HG02840 (cell line): Measurements from ENCODE around the gene NCKAP5.
A peak's percentile ranks its signal among the peaks of the same experiment; 100 is the strongest.
"Not testable (repeated sequence)": the region's sequence is repeated elsewhere in the genome, so short reads cannot be mapped to it uniquely, and the experiment has no call there.

Source experiments
- ATAC-seq: cut with Tn5 transposase; IDR thresholded peaks from one replicate; pipeline ENCODE4 v1.9.1; 2021; ENCODE audit warnings: mild to moderate bottlenecking, moderate library complexity, moderate number of reproducible peaks; ENCODE audit not compliant: unreplicated experiment, low FRiP score

Gene NCKAP5

GRCh38 chr2:133525090-133525489 is 43.2 kb downstream of the NCKAP5 start:
- ATAC-seq, result no peak

DNA sequence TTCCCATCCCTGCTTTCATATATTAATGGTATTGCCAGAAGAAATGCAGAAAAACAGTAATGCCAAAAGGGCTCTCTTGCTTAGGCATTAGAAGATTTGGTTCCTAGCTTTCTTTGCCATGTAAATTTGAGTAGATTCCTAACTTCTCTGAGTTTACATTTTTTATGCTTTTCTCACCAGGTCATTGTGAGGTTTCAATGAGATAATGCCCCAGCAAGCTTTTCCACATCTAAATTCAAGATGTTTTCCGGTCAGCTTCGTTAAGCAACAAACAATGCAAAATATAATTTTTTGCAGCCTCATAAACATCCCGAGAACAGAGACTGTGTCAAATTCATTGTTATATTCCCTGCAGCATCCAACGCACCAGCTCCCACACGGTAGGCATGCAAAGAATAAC is 44.9 kb downstream of the NCKAP5 start:
- ATAC-seq, result no peak

DNA sequence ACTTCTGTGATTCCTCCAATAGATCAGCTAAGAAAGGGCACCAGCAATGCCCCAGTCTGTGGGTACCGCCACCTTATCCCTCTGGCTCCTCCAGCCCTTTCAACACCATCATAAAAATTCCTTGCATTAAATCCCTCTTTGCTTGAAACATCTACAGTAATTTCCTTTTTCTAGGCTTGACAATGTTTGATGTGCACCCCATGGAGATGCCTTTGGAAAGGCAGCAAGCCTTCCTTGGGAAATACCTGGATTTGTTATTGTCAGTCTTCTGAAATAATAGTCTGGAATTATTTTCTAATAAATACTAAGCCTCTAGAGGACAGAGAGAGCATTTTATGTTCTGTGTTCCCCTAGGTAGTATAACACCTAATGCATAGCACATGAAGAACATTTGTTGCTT is 46.1 kb downstream of the NCKAP5 start:
- ATAC-seq, result no peak

DNA sequence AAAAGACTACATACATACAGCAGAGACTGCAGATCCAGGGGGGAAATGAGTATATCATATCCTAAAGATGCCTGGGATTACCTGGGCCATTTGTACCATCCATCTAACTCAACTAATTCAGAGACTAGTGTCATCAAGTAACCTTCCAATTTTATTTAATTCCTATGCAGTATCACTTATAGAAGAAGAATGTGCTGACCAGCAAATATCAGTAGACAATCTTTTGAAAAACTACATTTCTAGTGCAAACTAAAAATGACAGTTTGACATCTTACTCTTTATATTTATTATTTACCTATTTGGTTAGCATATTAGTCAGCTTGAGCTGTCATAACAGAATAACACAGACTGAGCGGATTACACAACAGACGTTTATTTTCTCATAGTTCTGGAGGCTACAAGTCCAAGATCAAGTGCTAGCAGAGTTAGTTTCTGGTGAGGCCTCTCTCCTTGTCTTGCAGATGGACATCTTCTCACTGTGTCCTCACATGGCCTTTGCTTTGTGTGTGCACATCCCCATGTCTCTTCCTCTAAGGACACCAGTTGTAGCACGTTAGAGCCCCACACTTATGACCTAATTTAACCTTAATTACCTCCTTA is 47.0 kb downstream of the NCKAP5 start:
- ATAC-seq, result no peak

- ATAC-seq, result not testable (repeated sequence)
These were observed 48.6 kb downstream of the NCKAP5 start for GRCh38 chr2:133519677-133520076.

GRCh38 chr2:133518700-133519344 is 49.4 kb downstream of the NCKAP5 start:
- ATAC-seq, result no peak

DNA sequence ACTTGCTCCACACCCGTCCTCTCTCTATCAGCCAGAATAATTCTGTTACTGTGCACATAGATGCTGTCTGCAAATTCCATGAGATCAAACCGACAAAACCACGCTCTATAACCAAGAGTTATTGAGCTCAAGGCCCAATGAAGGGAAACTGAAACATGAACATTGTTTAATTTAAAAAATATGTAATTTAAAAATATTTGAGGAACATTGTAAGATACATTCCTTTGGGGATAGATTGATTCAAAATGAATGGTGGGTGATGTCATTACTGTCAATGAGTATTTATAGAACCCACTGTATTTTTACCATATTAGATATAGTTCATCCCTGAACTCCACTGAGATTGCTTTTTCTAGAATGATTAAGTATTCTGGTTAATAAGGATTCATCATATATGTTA is 50.4 kb downstream of the NCKAP5 start:
- ATAC-seq, result no peak

GRCh38 chr2:133516405-133517026 is 51.7 kb downstream of the NCKAP5 start:
- ATAC-seq, result no peak

DNA sequence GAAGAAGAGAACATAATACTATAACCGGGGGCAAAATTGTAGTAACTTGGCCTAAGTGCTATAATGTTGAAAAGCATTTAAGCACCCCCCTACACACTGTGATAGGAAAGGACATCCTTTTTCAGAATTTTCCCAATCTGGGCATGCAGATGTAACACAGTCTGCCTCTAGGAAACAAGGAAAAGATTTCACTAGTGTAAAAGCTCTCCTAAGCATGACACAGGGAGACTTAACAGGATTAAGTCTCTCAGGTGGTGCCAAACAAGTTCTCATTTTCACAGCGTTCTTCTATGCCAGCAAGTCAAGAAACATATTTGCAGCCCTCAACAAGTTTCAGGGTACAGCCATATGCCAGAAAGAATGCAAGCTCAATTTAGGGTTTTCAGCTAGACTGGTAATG is 53.0 kb downstream of the NCKAP5 start:
- no peak for ATAC-seq

DNA sequence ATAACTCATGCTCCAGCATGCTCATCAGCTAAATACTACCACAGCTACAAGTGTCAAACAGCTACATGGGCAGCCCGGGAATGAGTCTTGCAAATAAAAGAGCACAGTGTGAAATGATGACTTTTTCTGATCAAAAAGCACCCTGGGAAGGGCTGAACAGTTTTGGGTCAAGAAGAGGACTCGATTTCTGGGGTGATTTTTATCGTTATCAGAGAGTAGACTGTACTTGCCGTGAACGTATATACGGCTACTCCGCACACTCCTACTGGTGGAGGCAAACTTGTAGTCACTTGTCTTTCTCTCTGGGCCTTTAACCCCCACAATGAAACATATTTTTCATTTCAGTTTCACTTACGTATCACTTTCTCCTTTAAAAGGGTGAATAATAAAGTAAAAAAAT is 54.4 kb downstream of the NCKAP5 start:
- no peak for ATAC-seq

DNA sequence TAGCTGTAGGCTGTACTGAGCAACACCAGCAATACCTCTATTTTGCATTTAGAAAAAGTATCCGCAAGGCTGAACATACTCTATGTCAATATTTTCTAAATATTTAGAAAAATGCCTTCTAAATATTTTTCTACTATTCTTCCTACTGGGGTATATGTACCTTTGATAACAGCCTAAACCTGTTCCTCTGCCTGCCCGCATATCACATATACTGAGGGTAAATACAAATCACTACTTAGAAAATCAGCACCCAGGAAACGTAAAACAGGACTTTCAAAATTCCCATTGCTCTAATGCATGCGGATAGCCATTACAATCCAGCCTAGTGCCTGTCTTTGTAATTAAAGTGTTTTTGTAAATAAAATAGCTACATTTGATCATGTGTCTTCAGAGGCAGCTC is 56.1 kb downstream of the NCKAP5 start:
- no peak for ATAC-seq

DNA sequence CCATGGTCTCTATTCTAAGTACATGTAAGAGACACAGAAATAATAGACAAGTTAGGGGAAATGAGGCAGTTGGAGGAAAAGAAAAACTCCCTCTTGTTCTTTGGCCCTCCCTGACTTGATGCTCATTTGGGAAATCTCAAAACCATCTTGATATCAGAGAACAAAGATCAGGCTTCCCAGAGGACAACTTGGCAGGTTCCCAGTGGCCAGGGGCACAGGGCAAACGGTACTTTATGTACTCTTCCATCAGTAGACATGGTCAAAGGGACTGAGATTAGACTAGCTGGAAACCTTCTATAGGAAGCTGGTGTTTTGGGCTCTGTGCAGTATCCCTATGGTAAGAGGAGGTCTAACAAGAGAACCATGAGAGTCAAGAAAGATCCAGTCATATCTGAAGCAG is 56.6 kb downstream of the NCKAP5 start:
- no peak for ATAC-seq

- ATAC-seq, result no peak
These were observed 58.5 kb downstream of the NCKAP5 start for GRCh38 chr2:133509777-133510176.

GRCh38 chr2:133508546-133509165 is 59.6 kb downstream of the NCKAP5 start:
- ATAC-seq, result no peak

DNA sequence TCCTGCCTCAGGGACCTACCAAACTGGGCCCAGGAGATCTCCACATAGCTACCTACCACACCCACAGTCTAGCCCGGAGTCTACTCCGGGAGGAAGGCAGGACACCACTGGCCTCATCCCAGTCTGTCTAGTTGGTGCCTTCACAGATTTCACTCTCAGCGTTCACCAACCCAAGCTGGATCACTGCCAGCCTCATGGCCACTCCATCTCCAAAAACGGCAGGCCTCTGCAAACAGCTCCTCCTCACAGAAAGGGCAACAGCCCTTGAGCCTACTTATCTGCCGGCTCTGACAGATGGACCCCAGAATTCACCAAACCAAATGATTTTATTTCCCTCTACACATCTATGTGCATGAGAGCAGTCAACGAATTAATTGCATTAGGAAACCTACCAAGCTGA is 61.3 kb downstream of the NCKAP5 start:
- ATAC-seq, result no peak

DNA sequence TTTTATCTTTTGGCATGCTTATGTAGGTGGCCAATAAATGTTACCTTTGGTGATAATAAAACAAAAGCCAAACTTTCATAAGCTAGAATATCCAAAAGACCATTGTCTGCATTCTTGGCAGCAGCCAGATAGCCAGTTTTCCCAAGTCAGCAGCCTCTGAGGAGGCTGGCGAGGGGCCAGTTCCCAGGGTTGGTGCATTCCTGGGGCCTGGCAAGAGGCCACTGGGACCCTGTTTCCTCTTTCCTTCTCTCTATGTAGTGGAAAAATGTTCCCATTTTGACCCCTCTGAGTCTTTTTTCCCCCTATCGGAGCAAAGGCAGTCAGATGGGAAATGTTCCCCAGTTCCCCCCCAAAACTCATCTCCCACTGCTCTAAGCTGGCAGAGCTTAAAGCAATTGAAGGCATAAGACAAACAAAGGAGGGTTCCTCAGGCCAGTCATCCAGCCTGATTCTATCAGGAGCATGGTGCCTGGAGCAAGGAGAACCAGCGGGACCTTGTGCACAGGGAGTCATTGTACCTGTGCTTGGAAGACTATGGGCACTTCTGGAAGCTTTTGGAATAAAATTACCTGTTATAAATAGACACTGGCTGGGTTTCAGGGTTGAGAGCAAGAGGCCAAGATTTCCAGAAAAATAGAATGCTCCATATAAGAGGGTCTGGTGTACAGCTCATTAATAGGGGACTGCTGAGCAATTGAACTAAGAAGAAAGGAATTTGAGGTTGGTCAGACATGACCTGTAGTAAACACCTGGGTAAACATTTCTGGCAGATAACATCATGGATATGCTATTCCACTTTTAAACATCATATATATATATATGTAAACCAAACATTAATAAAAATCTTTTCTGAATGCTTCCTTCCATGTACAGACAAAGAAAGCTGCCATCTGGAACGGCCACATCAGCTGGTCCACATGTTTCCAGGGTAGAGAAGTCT is 63.4 kb downstream of the NCKAP5 start:
- no peak for ATAC-seq

- no peak for ATAC-seq
These were observed 64.3 kb downstream of the NCKAP5 start for GRCh38 chr2:133503927-133504326.

DNA sequence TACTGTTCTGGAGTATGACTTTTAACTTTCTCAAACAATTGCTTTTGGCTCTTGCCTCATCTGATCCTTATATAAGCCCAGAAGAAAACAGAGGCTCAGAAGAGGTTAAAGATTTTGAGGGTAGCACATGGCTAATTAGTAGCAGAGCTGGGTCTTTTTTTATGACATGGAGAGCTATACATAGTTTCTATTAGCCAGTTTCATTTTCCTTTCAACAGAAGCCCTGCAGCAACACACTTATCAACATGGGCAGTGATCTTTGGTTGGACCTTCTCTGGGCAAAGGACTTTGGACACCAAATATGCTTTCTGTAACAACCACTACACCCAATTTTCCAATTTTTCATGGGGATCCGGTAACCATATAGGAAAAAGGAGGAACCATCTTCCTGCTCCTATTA is 64.9 kb downstream of the NCKAP5 start:
- ATAC-seq, result peak; percentile 54

DNA sequence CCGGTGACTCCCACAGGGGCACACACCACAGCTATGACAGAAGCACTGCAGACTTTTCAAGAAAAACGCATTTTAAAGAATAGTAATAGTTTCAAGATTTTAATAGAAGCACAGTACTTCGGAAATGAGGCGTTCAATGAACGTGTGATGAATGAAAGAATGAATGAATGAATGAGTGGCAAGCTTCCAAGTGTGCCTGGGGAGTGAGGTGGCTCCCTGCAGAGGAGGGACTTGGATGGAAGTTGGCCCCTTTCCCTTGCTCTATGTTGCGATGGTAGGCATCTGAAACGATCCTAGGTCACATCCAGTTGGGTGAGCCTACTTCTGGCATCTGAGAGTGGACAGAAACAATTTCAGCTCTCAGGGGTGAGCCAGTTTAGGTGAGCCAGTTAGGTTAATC is 65.6 kb downstream of the NCKAP5 start:
- no peak for ATAC-seq

DNA sequence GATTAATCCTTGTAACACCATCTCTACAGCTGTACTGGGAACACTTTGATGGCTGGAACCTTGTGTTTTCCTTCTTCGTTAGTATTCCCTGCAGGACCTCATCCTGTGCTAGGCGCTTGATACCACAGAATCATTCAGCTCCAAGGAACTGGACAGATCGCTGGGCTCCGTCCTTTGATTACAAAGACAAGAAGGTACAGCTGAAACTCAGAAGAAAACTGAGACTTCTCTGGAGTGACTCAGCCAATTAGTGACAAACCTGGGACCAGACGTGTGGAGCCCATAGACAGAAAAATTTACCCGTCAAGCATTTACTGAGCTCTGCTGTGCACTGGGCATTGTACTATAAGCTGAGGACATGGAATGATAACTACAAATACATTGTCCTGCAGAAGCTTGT is 67.3 kb downstream of the NCKAP5 start:
- no peak for ATAC-seq
